Measurements from ENCODE around the gene PLXNA3.

Gene PLXNA3

DNA sequence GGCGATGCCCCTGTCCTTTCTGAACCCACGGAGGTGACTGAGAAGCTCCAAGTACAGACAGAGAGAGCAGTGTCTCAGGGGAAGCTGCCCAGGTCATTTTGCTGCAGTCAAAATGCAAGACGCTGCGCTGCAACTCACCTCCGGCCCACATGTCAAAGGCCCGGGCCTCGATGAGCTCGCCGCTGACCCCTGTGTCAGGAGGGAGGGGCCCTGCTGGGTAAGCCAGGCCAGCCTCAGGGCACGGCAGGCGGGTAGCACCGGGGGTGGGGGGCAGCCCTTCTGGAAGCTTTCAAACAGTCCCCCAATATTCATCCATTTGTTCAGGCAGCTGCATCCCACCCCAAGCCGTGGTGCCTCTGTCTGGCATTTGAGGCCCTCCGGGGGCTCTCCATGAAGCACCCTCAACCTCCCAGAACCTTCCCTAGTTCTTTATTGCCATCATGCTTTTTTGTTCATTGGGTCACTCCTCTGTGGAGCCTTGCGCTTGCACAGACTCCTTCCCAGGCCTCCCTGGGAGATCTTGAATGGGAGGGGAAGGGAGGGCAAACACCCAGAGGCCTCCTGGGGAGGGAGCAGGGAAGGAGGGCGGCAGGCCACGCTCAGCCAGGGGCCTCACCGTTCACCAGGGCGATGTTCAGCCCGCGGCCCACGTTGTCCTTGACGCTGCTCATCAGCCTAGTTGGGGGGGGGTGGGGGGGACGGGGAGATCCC is 49.7 kb downstream of the PLXNA3 start:
- no peak for DNase-seq

DNA sequence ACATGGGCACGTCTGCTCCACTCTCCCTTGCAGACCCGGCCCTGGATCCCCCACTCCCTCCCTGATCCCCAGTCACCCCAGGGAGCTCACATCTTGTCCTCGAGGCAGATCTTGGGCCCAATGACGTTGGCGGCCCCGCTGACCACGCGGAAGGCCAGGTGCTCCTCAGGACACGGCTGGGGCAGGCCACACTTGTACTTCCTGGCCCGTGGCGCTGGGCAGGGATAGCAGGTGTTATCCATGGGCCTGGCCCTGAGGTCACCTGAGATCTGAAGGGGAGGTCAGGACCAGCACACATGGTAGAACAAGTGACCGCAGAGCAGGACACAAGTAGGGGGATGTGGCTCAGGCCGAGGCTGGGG is 50.3 kb downstream of the PLXNA3 start:
- DNase-seq, result no peak

GRCh38 chrX:154509455-154509854 is 51.4 kb downstream of the PLXNA3 start:
- no peak for DNase-seq

GRCh38 chrX:154511761-154512160 is 53.7 kb downstream of the PLXNA3 start:
- no peak for DNase-seq

DNA sequence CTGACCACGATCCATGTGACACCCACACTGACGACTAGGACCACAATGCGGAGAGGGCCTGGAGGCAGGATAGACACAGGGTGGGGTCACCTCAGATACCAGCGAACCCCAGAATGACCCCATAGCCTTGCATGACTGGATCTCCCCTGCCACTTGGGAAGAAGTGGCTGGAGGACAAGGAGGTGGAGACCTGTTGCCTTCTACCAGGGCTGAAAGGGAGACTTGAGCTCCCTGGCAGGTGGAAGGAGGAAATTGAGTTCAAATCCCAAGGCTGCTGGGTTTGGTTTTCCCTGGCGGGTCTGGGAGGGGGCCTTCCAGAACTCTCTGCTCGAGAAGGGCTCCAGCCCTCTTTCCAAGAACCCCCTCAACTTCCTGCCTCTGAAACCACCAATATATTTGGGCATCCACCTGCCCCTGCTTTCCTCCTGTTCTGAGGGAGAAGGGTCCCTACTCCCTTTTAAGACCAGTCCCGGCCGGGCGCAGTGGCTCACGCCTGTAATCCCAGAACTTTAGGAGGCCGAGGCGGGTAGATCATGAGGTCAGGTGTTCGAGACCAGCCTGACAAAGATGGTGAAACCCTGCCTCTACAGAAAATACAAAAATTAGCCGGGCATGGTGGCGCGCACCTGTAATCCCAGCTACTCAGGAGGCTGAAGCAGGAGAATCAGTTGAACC is 54.9 kb downstream of the PLXNA3 start:
- DNase-seq, result no peak

GRCh38 chrX:154513716-154514115 is 55.6 kb downstream of the PLXNA3 start:
- DNase-seq, result no peak

DNA sequence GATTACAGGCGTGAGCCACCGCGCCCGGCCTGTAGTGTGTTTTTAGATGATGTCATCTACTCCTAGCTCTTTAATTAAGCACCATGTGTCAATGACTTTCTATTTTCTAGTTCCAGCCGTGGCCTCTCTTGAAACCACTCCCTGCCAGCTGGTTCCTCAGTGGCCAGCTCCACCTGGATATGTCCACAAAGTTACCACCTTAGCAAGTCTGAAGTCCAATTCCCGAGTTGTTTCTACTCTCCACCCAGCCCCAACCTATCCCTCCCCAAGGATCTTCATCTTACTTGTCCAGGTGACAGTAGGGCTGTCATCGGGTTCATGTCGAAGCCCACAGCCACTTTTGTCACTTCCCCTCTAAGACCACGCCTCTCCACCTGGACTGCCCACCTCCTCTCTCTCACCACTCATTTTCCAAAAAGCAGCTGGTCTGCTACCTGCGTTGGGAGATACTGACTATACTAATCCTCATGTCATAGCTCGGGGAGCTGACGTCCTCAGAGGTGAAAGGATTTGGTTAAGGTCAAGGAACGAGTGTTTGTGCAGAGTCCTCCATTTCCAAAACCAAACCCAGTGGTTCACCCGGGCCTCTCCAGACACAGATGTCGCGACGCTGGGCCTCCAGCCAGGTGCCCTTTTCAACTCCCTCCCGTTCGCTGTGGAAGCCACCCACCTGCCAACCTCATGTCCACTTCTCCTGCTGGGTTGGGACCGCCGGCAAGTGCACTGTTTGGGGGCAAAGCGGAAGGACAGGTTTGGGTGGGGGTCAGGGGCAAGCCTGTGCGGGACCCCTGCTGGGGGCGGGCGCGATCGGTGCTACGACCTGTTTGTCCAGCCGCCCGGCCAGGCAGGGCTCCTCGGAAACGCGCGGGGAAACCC is 57.2 kb downstream of the PLXNA3 start:
- peak in 1 of 2 experiments; percentile 19 for DNase-seq

GRCh38 chrX:154515966-154516655 is 58.0 kb downstream of the PLXNA3 start, which contains the start of gene FAM3A:
FAM3A (minus strand) TSS chrX:154516232; CDS start chrX:154515772, 460 bp downstream.
- DNase-seq, result peak; percentile 72 to 74

GRCh38 chrX:154516656-154517100 is 58.6 kb downstream of the PLXNA3 start:
- DNase-seq, result no peak

- DNase-seq, result no peak
These were observed 59.2 kb downstream of the PLXNA3 start for GRCh38 chrX:154517101-154517781.

- no peak for DNase-seq
These were observed 61.3 kb downstream of the PLXNA3 start for GRCh38 chrX:154519389-154519788.

- DNase-seq, result no peak
These were observed 67.8 kb downstream of the PLXNA3 start for GRCh38 chrX:154525606-154526490.

GRCh38 chrX:154526901-154527675 is 69.0 kb downstream of the PLXNA3 start:
- DNase-seq, result peak; percentile 20 to 38

Data from NCI-H2081 (cell line).